Myocyte (in vitro differentiated cells): ENCODE measurements around the gene RASGRP2. TPM values are rescaled to one million over a fixed set of nuclear protein-coding genes. Genes with fewer than 3 reads are reported as not detected.

Source experiments
- DNase-seq: peaks from one replicate; pipeline ENCODE4 v3.0.0-alpha.2; 2012; ENCODE audit warnings: low read depth
- total RNA-seq: library from RNA; depleted of rRNA; stranded (reverse); fragments of >200 nt; gene quantifications from 2 replicates; pipeline ENCODE4 v1.2.3, GENCODE V29; 2014

RASGRP2 gene
- total RNA-seq, 1 donor from 2014 or later, result 2.3 TPM

GRCh38 chr11:64698427-64698826 is 45.5 kb downstream of the RASGRP2 start:
- DNase-seq, result no peak

DNA sequence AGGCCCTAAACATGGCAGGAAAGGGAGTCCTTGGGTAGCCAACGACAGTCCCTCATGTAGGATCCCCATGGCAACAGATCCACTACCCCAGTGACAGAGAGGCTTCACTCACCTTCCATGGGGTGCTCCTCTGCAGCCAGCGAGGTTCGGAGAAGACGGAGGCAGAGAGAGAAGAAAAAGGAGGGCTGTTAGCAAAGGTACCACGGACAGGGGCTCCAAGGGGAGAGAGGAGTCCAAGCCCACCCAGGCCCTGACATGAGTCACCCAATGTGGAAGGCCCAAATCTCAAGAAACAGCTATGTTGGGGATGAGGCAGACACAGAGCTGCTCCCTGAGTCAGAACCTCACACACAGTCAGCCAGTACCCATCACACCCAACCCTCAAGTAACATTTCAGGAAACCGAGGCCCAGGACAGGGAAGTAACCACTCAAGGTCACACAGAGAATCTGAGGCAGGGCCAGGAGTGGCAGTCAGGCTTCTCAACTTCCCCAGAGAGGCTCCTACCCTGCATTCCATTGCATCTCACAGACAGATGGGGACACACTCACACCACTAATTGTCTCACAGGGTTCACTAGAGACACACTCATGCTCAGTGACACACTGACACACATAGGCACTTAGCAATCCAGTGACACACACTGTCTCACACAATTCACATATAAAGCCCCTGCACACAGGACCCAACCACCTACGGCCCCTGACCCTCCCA is 46.1 kb downstream of the RASGRP2 start:
- no peak for DNase-seq

DNA sequence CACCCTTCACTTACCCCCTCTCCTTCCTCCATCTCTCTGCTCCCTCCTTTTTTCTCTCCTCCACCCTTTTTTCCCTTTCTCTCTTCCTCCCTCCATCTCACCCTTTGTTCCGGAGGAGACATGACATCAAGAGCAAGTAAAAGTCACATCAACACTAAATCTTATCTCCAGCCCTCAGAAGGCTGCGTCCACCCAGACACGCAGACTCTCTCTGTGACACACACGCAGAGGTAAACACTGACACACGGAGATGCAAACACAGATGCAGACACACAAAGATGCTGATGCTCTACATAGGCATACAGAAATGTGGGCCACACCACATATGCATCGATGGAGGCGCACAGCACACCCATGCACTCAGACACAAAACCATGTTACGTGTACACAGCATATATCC is 47.9 kb downstream of the RASGRP2 start:
- DNase-seq, result no peak

- DNase-seq, result no peak
Measured at GRCh38 chr11:64695548-64695947, 48.4 kb downstream of the RASGRP2 start.

DNA sequence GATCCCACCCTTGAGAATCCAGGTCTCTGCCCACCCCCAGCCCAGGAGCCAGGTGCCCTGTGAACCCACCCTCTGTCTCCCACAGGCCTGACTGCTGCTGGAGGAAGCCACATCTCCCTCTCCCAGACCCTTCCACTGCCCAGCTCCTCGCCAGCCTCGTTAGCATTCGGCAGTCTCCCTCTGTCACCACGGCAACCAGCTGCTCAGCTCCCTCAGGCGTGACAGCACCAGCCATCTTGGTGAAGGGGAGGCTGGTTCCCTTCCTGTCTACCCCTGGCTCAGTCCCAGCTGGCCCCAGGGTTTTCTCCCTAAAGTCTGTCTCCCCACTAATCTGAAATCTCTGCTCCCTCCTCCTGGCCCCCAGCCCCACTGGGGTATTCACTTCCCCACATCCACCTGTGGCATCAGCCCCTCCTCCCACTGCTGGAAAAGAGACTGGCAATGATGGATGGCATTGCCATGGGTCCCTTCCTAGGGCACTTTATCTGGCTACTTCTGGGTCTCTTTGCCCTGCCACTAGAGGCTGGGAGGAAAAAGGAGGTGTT is 49.0 kb downstream of the RASGRP2 start:
- DNase-seq, result peak; percentile 28

DNA sequence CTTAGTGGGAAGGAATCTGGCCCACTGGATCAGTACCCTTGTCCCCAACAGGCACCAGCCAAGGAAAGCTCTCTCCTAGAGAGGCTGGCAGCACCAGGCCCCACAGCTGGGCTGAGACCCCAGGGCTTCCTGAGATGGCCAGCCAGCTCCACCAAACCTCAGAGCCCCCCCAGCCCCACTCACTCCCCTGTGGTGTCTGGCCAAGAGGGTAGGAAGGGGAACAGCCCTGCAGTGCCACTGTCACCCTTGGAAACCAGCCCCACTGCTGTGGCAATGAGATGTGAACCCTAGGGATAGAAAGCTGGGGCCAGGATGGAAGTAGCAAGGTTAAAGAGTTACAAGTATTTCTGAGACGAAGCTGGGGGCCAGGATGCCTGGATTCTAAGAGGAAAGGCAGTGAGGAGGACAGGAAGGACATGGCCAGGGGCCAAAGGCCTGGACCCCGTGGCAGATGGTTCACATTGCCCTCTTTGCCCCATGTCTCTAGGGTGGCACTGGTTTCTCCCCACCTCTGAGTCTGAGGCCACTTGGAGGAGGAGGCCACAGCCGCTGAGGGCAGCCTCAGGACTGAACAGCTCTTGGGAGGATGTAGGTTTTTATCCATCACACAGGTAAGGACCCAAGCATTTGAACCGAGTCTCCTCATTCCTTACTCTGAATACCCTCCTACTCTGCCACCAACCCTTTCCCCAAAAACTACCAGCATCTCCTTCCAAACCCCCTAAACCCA is 49.8 kb downstream of the RASGRP2 start:
- no peak for DNase-seq

- no peak for DNase-seq
Measured at GRCh38 chr11:64692764-64693331, 51.1 kb downstream of the RASGRP2 start.

- DNase-seq, result no peak
Measured at GRCh38 chr11:64691543-64691942, 52.4 kb downstream of the RASGRP2 start.

DNA sequence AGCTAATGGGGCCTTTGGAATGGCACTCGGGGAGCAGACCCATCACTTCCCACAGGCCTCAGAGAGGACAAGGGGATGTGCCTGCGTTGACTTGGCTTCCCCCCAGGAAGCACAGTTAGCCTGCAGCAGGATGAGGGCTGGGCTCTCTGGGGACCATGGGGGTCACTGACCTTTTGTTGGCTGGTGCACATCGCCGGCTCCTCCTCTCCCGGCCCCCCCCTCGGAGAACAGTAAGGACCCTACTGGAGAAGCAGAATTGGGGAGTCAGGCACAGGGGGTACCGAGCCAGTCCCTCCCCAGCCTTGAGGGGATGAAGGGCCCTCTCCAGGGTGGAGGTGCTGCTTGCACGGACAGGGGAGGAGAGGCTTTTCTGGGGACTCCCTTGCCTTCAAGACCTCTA is 53.7 kb downstream of the RASGRP2 start:
- DNase-seq, result no peak

DNA sequence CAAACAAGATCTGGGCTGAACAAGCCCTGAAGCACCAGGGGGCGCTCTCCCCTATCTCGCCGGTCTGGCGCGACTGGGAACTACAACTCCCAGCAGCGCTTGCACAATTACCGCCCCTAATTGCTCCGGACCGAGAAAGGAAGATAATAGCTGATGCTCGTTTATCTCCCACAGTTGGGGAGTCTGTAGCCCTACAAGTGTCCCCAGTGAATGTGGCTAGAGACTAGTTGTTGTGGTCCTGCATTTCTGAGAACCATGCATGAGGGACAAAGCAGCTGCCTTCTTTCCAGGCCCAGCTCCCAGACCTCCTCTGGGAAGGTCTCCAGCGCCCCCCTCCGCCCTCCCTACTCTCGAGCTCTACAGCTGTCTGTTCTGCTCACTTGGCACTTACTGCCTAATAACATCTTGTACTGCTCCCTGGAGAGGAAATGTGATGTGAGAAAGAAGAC is 55.4 kb downstream of the RASGRP2 start:
- DNase-seq, result peak; percentile 95

GRCh38 chr11:64687643-64688533 is 56.1 kb downstream of the RASGRP2 start:
- no peak for DNase-seq

- peak; percentile 84 for DNase-seq
Measured at GRCh38 chr11:64687204-64687603, 56.7 kb downstream of the RASGRP2 start.

DNA sequence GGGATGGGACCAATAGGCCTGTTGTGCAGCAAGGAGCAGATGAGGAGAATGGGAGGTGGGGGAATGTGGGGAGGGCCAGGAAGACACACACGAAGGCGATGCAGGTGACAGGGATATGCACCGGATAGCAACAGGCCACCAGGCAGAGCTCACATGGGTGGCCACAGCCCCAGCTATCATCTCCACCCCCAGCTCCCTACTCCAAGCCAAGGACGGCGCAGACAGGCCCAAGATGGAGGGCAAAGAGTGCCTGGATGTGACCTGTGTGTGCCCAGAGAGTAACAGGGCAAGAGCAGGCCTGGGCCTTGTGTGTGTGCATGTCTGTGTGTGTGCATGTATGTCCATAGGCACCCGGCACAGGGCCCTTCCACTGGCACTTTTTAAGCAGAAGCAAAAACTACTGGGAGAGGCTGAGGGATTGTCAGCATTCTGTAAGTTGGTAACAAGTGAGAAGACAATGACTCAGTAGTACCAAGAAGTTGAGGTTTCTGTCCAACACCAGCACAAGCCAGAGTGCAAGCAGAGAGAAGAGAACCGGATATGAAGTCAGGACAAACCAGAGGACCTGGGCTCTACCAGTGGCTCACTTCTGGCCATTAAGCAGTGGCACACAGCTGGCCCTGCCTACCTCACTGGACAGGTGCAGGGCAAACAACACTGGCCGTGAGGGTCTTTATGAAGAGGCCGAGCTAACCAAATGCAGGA is 57.3 kb downstream of the RASGRP2 start:
- DNase-seq, result no peak

DNA sequence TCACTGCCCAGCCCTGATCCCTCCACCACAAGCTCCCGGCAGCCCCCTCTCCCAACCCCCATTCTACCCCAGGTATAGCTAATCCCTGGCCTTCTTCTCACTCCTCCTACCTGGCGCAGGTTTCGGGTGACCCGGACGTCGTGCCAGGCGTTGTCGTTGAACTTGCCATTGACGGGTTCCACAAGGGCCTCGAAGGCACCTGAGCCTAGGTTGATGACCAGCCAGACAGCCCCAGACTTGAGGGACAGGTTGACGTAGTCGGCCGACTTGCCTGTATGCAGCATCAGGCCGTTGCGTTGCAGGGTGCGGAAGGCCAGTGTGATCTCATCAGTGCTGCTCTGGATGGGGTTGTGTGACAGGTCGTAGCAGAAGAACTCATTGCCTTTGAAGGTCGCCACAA is 58.4 kb downstream of the RASGRP2 start:
- DNase-seq, result no peak

- no peak for DNase-seq
Measured at GRCh38 chr11:64684357-64684756, 59.6 kb downstream of the RASGRP2 start.

GRCh38 chr11:64681171-64681570 is 62.8 kb downstream of the RASGRP2 start:
- no peak for DNase-seq

GRCh38 chr11:64679846-64680245 is 64.1 kb downstream of the RASGRP2 start:
- no peak for DNase-seq

GRCh38 chr11:64677441-64678023 is 66.4 kb downstream of the RASGRP2 start:
- no peak for DNase-seq
